Caco-2 (cell line): ENCODE results near the gene NUP153. TPM values are rescaled to one million over a fixed set of nuclear protein-coding genes. Genes with fewer than 3 reads are reported as not detected.

Experiments used
- BruUV-seq: library from RNA; stranded (reverse); fragments of 400-500 nt; replicated peaks from 2 replicates; lab custom pipeline; 2021; lab: Mats Ljungman, UMichigan
- CTCF ChIA-PET: fragments of 300-600 bp; sonication (Branson Sonifier 250); formaldehyde crosslinking; loops from one replicate; lab custom pipeline; 2022; ENCODE audit warnings: antibody characterized with exemption; lab: Charles Lee
- POLR2A ChIA-PET: fragments of 300-600 bp; sonication (Branson Sonifier 250); formaldehyde crosslinking; loops from one replicate; lab custom pipeline; 2022; ENCODE audit warnings: antibody characterized with exemption; lab: Charles Lee
- DNase-seq, 2 experiments: peaks; one replicate each; pipeline versions ENCODE4 v3.0.0 to v3.0.0-alpha.2; 2020 to 2022
- H3K27me3 ChIP-seq: replicated peaks from 2 replicates; pipeline ENCODE4 v1.6.0; 2011; ENCODE audit warnings: low read length; ENCODE audit not compliant: control insufficient read depth, insufficient read depth
- H3K36me3 ChIP-seq: 2 replicates; pipeline ENCODE4 v1.5.1; 2011; ENCODE audit warnings: low read length; ENCODE audit not compliant: control insufficient read depth, insufficient read depth
- H3K4me1 ChIP-seq: fragments of 250-450 bp; sonication (Bioruptor Pico); 2 replicates; pipeline ENCODE4 v1.5.1; 2020; ENCODE audit warnings: mild to moderate bottlenecking
- H3K4me3 ChIP-seq: 2 replicates; pipeline ENCODE4 v1.5.1; 2011; ENCODE audit warnings: low read depth, mild to moderate bottlenecking, control low read depth, low read length
- H3K9me3 ChIP-seq: fragments of 250-450 bp; sonication (Bioruptor Pico); 2 replicates; pipeline ENCODE4 v1.5.1; 2020; ENCODE audit warnings: mild to moderate bottlenecking, moderate library complexity
- H3K27ac Mint-ChIP-seq: one replicate; pipeline ENCODE4 v1.8.0; 2022; ENCODE audit warnings: mixed read lengths; ENCODE audit not compliant: unreplicated experiment
- H3K27me3 Mint-ChIP-seq: one replicate; pipeline ENCODE4 v1.8.0; 2022; ENCODE audit warnings: mixed read lengths; ENCODE audit not compliant: insufficient read depth, unreplicated experiment
- H3K36me3 Mint-ChIP-seq: one replicate; pipeline ENCODE4 v1.8.0; 2022; ENCODE audit warnings: mild to moderate bottlenecking, mixed read lengths; ENCODE audit not compliant: insufficient read depth, unreplicated experiment
- H3K4me1 Mint-ChIP-seq: one replicate; pipeline ENCODE4 v1.8.0; 2022; ENCODE audit warnings: low read depth, mixed read lengths; ENCODE audit not compliant: unreplicated experiment
- H3K4me3 Mint-ChIP-seq: one replicate; pipeline ENCODE4 v1.8.0; 2022; ENCODE audit warnings: mild to moderate bottlenecking, moderate library complexity, mixed read lengths; ENCODE audit not compliant: unreplicated experiment
- H3K9me3 Mint-ChIP-seq: one replicate; pipeline ENCODE4 v1.8.0; 2022; ENCODE audit warnings: mixed read lengths; ENCODE audit not compliant: unreplicated experiment
- CTCF ChIP-seq, 2 experiments: fragments of 200-600 bp in 1 of 2; IDR thresholded peaks; 1 replicate in 1 of 2; 2 replicates in 1 of 2; pipeline versions ENCODE4 v1.5.1 to v1.8.0; 2011 to 2022; ENCODE audit warnings: antibody characterized with exemption in 1 of 2, control low read depth in 1 of 2, inconsistent platforms in 1 of 2, low read depth in 1 of 2, low read length in 1 of 2, mild to moderate bottlenecking in 1 of 2, moderate library complexity in 1 of 2; ENCODE audit not compliant: insufficient read depth in 1 of 2, severe bottlenecking in 1 of 2, unreplicated experiment in 1 of 2
- intact Hi-C: fragments of 100-400 bp; cut with micrococcal nuclease; formaldehyde crosslinking; loops from one replicate; pipeline ENCODE4 v1.10.0; 2022; ENCODE audit not compliant: unreplicated experiment
- total RNA-seq: library from RNA; stranded (reverse); gene quantifications from 2 replicates; pipeline ENCODE4 v1.2.3, GENCODE V29; 2022

NUP153 gene
- total RNA-seq, 1 experiment from 2014 or later, result 53.9 TPM

GRCh38 chr6:17665132-17665531 is 41.6 kb downstream of the NUP153 start:
- CTCF ChIA-PET, result no interaction called here
- no peaks in the 10 kb centered on the region for H3K4me1 Mint-ChIP-seq
- TF ChIP-seq CTCF (IDR thresholded peaks at IDR 0.05; ENCODE audit: insufficient read depth in 1 of 2, low read depth in 1 of 2, low read length in 1 of 2, severe bottlenecking in 1 of 2, unreplicated experiment in 1 of 2), result no peak
- no peaks in the 10 kb centered on the region for H3K9me3 ChIP-seq
- no peak overlapping the region for H3K4me3 Mint-ChIP-seq
- no peaks in the 10 kb centered on the region for H3K9me3 Mint-ChIP-seq
- peaks cover 89% of the 10 kb centered on the region for H3K36me3 Mint-ChIP-seq
- intact Hi-C loops, result no loop called here
- H3K27me3 Mint-ChIP-seq, result no peaks in the 10 kb centered on the region
- no peak overlapping the region for H3K4me3 ChIP-seq
- H3K36me3 ChIP-seq, result peaks cover 2% of the 10 kb centered on the region
- POLR2A ChIA-PET, result no interaction called here
- H3K27me3 ChIP-seq, result no peaks in the 10 kb centered on the region
- H3K27ac Mint-ChIP-seq, result no peak overlapping the region
- no peaks in the 10 kb centered on the region for H3K4me1 ChIP-seq
- BruUV-seq, result no TSS peak
- no peak for DNase-seq

GRCh38 chr6:17663226-17663625 is 43.5 kb downstream of the NUP153 start:
- CTCF ChIA-PET, result no interaction called here
- H3K36me3 Mint-ChIP-seq, result peaks cover 89% of the 10 kb centered on the region
- H3K4me1 Mint-ChIP-seq, result no peaks in the 10 kb centered on the region
- no peaks in the 10 kb centered on the region for H3K9me3 Mint-ChIP-seq
- H3K36me3 ChIP-seq, result peaks cover 2% of the 10 kb centered on the region; the same call in 1 of the 2 replicates
- no peak for TF ChIP-seq CTCF (IDR thresholded peaks at IDR 0.05; ENCODE audit: insufficient read depth in 1 of 2, low read depth in 1 of 2, low read length in 1 of 2, severe bottlenecking in 1 of 2, unreplicated experiment in 1 of 2)
- BruUV-seq, result no TSS peak
- intact Hi-C loops, result no loop called here
- H3K4me1 ChIP-seq, result no peaks in the 10 kb centered on the region
- POLR2A ChIA-PET, result no interaction called here
- no peaks in the 10 kb centered on the region for H3K9me3 ChIP-seq
- H3K4me3 ChIP-seq, result no peak overlapping the region
- H3K27me3 ChIP-seq, result no peaks in the 10 kb centered on the region
- DNase-seq, result no peak
- H3K27me3 Mint-ChIP-seq, result no peaks in the 10 kb centered on the region
- H3K4me3 Mint-ChIP-seq, result no peak overlapping the region
- H3K27ac Mint-ChIP-seq, result no peak overlapping the region

GRCh38 chr6:17662585-17662984 is 44.1 kb downstream of the NUP153 start:
- Mint-ChIP-seq H3K4me3 (no peak overlapping the region), H3K27me3 (no peaks in the 10 kb centered on the region), H3K36me3 (peaks cover 87% of the 10 kb centered on the region), H3K27ac (no peak overlapping the region), H3K9me3 (no peaks in the 10 kb centered on the region), H3K4me1 (no peaks in the 10 kb centered on the region)
- intact Hi-C loops, result no loop called here
- Histone ChIP-seq H3K4me3 (no peak overlapping the region), H3K4me1 (no peaks in the 10 kb centered on the region), H3K9me3 (no peaks in the 10 kb centered on the region), H3K36me3 (peaks cover 2% of the 10 kb centered on the region; the same call in 1 of the 2 replicates), H3K27me3 (no peaks in the 10 kb centered on the region)
- BruUV-seq, result no TSS peak
- CTCF ChIA-PET, result no interaction called here
- no peak for DNase-seq
- POLR2A ChIA-PET, result no interaction called here
- TF ChIP-seq CTCF (IDR thresholded peaks at IDR 0.05; ENCODE audit: insufficient read depth in 1 of 2, low read depth in 1 of 2, low read length in 1 of 2, severe bottlenecking in 1 of 2, unreplicated experiment in 1 of 2), result no peak
